Measurements from ENCODE around the gene CTSH.

DNA sequence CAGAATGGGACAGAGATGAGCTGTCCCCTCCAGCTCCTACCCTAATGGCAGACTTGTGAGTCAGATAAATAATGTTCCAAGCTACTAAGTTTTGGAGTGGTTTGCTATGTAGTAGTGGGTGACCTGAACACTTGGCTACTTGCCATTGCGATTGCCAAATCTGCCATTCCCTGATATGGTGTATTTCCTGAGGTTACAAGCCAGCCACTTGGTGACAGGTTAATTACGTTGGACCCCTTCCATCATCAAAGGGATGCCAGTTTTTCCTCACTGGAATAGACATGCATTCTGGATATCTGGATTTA lies 38.6 kb downstream of the CTSH start:
- TF ChIP-seq, protein P1, sequence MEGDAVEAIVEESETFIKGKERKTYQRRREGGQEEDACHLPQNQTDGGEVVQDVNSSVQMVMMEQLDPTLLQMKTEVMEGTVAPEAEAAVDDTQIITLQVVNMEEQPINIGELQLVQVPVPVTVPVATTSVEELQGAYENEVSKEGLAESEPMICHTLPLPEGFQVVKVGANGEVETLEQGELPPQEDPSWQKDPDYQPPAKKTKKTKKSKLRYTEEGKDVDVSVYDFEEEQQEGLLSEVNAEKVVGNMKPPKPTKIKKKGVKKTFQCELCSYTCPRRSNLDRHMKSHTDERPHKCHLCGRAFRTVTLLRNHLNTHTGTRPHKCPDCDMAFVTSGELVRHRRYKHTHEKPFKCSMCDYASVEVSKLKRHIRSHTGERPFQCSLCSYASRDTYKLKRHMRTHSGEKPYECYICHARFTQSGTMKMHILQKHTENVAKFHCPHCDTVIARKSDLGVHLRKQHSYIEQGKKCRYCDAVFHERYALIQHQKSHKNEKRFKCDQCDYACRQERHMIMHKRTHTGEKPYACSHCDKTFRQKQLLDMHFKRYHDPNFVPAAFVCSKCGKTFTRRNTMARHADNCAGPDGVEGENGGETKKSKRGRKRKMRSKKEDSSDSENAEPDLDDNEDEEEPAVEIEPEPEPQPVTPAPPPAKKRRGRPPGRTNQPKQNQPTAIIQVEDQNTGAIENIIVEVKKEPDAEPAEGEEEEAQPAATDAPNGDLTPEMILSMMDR (IDR thresholded peaks at IDR 0.05), result no peak
- TF ChIP-seq POLR2AphosphoS5 (IDR thresholded peaks at IDR 0.05; ENCODE audit: low read depth, low read length), result 0 out of 2 replicates have a peak, but pooled peaks have one; percentile 41
- no peak for TF ChIP-seq TCF7L2 (IDR thresholded peaks at IDR 0.05; ENCODE audit: low read depth, low read length)
- TF ChIP-seq SIN3A (IDR thresholded peaks at IDR 0.05; ENCODE audit: borderline replicate concordance, insufficient read depth, low read depth, low read length), result no peak
- TF ChIP-seq, protein P2, sequence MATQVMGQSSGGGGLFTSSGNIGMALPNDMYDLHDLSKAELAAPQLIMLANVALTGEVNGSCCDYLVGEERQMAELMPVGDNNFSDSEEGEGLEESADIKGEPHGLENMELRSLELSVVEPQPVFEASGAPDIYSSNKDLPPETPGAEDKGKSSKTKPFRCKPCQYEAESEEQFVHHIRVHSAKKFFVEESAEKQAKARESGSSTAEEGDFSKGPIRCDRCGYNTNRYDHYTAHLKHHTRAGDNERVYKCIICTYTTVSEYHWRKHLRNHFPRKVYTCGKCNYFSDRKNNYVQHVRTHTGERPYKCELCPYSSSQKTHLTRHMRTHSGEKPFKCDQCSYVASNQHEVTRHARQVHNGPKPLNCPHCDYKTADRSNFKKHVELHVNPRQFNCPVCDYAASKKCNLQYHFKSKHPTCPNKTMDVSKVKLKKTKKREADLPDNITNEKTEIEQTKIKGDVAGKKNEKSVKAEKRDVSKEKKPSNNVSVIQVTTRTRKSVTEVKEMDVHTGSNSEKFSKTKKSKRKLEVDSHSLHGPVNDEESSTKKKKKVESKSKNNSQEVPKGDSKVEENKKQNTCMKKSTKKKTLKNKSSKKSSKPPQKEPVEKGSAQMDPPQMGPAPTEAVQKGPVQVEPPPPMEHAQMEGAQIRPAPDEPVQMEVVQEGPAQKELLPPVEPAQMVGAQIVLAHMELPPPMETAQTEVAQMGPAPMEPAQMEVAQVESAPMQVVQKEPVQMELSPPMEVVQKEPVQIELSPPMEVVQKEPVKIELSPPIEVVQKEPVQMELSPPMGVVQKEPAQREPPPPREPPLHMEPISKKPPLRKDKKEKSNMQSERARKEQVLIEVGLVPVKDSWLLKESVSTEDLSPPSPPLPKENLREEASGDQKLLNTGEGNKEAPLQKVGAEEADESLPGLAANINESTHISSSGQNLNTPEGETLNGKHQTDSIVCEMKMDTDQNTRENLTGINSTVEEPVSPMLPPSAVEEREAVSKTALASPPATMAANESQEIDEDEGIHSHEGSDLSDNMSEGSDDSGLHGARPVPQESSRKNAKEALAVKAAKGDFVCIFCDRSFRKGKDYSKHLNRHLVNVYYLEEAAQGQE (IDR thresholded peaks at IDR 0.05; ENCODE audit: insufficient read depth in 1 of 2, low read depth in 2 of 2, low read length in 1 of 2), result no peak

All from Panc1 (cell line).